HCEC 1CT (cell line): ENCODE data around the gene TYMS.

ENCODE experiments used
- DNase-seq: peaks from one replicate; pipeline ENCODE4 v3.0.0-alpha.2; 2017

The TYMS gene

DNA sequence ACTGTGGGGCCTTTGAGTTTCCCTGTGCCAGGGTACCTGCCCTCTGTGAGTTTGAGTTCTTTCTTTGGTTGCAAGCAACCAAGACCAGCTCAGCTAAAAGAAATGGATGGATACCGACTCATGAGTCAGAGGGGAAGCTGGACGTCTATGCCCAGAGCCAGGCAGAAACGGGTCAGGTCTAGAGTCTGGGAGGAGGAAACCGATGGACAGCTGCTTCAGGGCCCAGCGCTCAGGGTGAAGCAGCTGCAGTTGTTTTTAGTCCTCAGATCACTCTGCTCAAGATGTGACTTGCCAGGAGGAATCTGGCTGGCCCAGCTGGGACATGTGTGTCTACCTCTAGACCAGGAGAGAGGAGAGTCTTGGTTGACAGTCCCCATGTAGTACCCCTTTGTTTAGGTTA lies 10.1 kb upstream of the TYMS start:
- DNase-seq, result no peak

GRCh38 chr18:649341-649740 lies 8.1 kb upstream of the TYMS start:
- peak; percentile 40 for DNase-seq

DNA sequence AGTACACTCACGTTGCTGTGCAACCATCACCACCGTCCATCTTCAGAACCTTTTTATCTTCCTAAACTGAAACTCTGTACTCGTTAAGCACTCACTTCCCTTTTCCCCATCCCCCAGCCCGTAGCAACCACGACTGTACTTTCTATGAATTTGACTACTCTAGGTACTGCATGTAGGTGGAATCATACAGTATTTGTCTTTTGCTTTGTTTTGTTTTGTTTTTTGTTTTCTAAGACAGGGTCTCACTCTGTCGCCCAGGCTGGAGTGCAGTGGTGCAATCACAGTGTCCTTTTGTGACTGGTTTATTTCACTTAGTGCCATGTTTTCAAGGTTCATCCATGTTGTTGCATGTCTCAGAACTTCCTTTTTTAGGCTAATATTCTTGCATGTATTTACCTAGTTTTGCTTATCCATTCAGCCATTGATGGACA lies 7.0 kb upstream of the TYMS start:
- no peak for DNase-seq

DNA sequence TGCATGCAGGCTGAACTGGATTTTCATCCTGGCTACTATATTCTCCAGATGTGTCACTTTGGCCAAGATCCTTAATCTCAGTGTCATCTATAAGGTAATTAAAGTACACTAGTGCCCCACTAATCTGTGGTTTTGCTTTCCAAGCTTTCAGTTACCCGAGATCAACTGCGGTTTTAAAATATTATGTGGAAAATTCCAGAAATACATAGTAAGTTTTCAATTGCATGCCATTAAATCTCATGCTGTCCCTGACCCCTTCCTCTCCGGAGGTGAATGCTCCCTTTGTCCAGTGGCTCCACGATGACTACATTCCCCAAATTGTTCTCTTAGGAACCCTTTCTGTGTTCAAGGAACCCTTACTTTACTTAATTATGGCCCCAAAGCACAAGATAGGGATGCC lies 5.3 kb upstream of the TYMS start:
- no peak for DNase-seq

DNA sequence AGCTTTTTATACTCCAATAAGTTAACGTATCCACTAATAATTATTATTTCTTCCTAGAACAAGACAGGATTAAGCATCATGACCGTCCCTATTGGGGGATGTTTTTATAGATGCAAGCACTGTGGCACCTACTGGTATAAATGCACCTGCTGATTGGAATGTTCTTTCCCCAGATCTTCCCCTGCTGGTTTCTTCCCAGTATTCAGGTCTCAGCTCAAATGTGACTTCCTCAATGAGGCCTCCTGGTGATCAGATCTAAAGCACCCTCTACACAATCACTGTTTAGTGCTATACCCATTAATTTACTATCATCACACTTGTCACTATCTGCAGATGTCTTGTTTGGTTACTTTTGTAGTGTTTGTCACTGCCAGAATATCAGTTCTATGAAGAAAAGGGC lies 3.9 kb upstream of the TYMS start:
- no peak for DNase-seq

GRCh38 chr18:654601-655000 lies 2.9 kb upstream of the TYMS start:
- no peak for DNase-seq

- no peak for DNase-seq
Measured at GRCh38 chr18:655445-655844, 2.0 kb upstream of the TYMS start.

DNA sequence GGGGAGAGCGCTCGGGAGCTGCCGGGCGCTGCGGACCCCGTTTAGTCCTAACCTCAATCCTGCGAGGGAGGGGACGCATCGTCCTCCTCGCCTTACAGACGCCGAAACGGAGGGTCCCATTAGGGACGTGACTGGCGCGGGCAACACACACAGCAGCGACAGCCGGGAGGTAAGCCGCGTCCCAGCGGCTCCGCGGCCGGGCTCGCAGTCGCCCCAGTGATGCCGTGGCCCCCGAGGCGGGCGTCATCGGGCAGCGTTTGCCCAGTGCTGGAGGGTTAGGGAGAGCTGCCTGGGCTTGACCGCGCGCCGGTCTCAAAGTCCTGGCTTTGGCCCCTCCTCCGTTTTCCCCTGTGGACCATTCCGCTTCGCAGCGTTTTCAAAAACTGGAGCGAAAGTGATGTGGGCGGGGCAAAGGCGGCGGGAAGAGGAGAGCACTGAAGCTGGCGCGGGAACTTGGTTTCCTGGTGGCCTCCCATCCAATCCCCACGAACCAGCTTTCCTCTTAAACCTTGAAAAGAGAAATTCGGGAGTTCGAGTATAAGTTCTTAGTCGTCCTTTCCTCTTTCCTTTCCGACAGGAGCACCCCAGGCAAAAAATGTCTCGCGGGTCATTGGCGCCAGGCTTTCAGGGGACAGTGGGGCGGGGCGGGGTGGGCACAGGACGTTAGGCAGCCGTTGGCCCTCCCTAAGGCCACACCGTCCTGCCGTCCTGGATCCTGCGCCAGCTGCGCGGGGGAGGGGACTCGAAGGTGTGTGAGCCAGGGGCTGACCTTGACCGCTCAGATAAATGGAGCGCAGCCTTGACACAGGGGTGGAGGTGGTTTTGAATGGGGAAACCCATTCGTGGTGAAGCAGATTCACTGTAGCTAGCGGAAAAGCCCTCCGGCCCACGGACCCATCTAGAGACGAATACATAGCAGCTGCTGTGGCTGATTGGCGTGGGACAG lies 821 bp downstream of the TYMS start:
- DNase-seq, result peak; percentile 87

DNA sequence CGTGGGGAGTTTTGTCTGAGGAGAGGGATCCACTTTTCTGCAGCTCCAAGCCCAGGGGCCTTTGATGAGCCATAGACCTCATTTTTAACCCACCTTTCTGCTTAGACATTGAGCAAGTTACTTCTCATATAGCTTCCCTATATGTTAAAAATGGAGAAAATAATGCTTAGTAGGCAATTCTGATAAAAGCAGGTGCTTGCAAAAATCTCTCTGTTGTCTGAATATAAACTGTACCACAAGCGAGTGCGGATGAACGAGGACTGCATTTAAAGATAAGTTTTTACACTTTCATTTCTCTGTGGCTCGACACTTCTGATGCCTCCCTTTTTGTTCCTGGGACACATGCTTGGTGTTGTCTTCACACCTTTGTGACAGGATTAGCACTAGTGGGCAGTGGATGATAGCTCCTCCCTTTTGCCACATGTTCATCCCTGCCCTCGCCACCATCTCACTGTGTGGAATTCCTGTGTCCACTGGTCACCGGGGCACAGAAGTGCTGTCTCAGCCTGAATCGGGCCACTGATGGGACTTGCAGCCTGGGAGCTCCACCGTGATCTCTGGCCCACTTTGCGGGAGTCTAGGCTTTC lies 1.6 kb downstream of the TYMS start:
- DNase-seq, result no peak

DNA sequence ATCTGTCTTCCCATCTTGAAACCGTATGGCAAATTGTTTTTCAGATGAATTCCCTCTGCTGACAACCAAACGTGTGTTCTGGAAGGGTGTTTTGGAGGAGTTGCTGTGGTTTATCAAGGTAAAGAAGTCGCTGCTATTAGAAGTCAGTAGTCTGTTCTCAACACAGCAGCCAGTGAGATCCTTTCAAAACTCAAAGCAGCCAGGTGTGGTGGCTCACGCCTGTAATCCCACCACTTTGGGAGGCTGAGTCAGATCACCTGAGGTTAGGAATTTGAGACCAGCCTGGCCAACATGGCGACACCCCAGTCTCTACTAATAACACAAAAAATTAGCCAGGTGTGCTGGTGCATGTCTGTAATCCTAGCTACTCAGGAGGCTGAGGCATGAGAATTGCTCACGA lies 2.1 kb downstream of the TYMS start:
- DNase-seq, result no peak

GRCh38 chr18:662197-662596 lies 4.7 kb downstream of the TYMS start:
- no peak for DNase-seq

- no peak for DNase-seq
Measured at GRCh38 chr18:666177-666576, 8.7 kb downstream of the TYMS start.

DNA sequence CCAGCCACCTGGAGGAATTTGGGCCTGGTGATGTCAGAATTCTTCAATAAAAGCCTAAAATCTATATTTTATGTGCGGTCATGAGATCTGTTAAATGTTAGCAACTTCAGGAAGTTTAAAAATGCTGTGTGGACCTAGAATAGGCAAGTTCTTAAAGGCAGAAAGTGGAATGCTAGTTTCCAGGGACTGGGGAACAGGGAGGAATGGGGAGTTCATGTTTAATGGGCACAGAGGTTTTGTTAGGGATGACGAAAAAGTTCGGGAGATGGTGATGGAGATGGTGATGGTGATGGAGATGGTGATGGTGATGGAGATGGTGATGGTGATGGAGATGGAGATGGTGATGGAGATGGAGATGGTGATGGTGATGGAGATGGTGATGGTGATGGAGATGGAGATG lies 9.2 kb downstream of the TYMS start:
- no peak for DNase-seq

DNA sequence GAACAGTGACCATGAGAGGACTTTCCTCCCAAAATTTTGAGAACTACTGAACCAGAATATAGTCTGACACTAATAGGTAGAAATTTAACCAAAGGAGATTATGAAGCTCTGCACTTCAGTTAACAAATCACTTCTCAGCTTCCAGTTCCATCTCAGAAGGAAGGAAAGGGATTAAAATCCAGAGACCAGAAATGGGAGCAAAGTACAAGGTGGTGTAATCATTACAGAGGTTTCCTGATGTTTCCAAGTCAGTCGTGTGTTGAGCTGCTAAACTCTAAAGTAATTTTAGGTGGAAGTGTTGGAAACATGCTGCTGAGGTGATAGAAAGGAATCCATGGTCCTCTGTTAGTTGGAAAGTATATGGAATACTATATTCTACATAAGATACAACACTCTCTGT lies 10.8 kb downstream of the TYMS start:
- no peak for DNase-seq

DNA sequence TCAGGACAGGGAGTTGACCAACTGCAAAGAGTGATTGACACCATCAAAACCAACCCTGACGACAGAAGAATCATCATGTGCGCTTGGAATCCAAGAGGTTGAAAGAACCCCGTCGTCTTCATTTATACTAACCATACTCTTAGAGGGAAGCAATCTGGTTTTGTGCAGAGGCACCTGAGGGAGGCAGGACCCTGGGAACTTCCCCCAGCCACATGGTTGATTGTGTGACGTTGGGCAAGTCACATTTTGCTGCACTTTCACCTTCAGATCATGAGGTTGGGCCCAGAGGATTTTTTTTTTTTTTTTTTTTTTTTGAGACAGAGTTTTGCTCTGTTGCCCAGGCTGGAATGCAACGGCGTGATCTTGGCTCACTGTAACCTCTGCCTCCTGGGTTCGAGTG lies 11.6 kb downstream of the TYMS start:
- DNase-seq, result no peak

- no peak for DNase-seq
Measured at GRCh38 chr18:670522-670921, 13.1 kb downstream of the TYMS start.

GRCh38 chr18:671405-671804 lies 14.0 kb downstream of the TYMS start:
- no peak for DNase-seq

DNA sequence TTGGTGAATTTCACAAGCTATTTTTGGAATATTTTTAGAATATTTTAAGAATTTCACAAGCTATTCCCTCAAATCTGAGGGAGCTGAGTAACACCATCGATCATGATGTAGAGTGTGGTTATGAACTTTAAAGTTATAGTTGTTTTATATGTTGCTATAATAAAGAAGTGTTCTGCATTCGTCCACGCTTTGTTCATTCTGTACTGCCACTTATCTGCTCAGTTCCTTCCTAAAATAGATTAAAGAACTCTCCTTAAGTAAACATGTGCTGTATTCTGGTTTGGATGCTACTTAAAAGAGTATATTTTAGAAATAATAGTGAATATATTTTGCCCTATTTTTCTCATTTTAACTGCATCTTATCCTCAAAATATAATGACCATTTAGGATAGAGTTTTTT lies 15.9 kb downstream of the TYMS start:
- no peak for DNase-seq

- DNase-seq, result no peak
Measured at GRCh38 chr18:673769-674168, 16.3 kb downstream of the TYMS start.

GRCh38 chr18:675307-675706 lies 17.9 kb downstream of the TYMS start:
- no peak for DNase-seq

DNA sequence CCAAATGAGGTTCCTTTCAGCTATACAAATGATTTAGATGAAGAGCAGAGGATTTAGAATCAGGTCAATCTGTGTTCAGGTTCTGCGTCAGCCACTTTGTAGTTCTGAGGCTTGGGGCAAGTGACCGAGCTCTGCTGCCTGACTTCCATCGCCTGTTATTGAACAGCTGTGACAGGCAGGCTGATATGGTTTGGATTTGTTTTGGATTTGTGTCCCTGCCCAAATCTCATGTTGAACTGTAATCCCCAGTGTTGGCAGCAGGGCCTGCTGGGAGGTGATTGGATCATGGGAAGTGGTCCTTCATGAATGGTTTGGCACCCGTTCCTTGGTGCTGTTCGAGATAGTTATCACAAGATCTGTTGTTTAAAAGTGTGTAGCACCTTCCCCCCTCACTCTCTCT lies 18.6 kb downstream of the TYMS start:
- no peak for DNase-seq

- DNase-seq, result no peak
Measured at GRCh38 chr18:676736-677135, 19.3 kb downstream of the TYMS start.

- no peak for DNase-seq
Measured at GRCh38 chr18:677145-677544, 19.7 kb downstream of the TYMS start.

- DNase-seq, result no peak
Measured at GRCh38 chr18:677951-678381, 20.5 kb downstream of the TYMS start.
